Left lung (tissue), 10 donors: Measurements from ENCODE around the gene YBX1. TPM values are rescaled to one million over a fixed set of nuclear protein-coding genes. Genes with fewer than 3 reads are reported as not detected.

Experiments
- ATAC-seq: fragments of 200-7000 bp; cut with Tn5 transposase; one replicate; pipeline ENCODE4 v1.9.1; 2020; ENCODE audit warnings: moderate library complexity
- DNase-seq, 4 donors: peaks; one replicate each; pipeline ENCODE4 v3.0.0-alpha.2; 2013 to 2020
- H3K27ac ChIP-seq, 2 donors: fragments of 200-600 bp; sonication (generic) in 1 of 2; one replicate each; pipeline versions ENCODE4 v1.5.0 to v1.8.0; 2020 to 2021
- H3K27me3 ChIP-seq, 2 donors: fragments of 200-600 bp; sonication (generic) in 1 of 2; one replicate each; pipeline versions ENCODE4 v1.5.0 to v1.8.0; 2020 to 2021
- H3K36me3 ChIP-seq, 2 donors: fragments of 200-600 bp; sonication (generic) in 1 of 2; one replicate each; pipeline versions ENCODE4 v1.5.0 to v1.8.0; 2020 to 2021
- H3K4me1 ChIP-seq, 2 donors: fragments of 200-600 bp; one replicate each; pipeline ENCODE4 v1.8.0; 2021
- H3K4me3 ChIP-seq, 2 donors: fragments of 200-600 bp; sonication (generic) in 1 of 2; one replicate each; pipeline versions ENCODE4 v1.5.0 to v1.8.0; 2020 to 2021; ENCODE audit warnings: mild to moderate bottlenecking in 1 of 2
- H3K9me3 ChIP-seq, 2 donors: fragments of 200-600 bp; sonication (generic) in 1 of 2; one replicate each; pipeline versions ENCODE4 v1.5.0 to v1.8.0; 2020 to 2021
- CTCF ChIP-seq, 2 donors: fragments of 200-600 bp; sonication (generic) in 1 of 2; IDR thresholded peaks; one replicate each; pipeline versions ENCODE4 v1.5.0 to v1.8.0; 2021; ENCODE audit warnings: antibody characterized with exemption in 2 of 2
- intact Hi-C, 2 donors: fragments of 100-400 bp; cut with DNase I; formaldehyde crosslinking; loops; one replicate each; pipeline versions ENCODE4 v1.11.2 to v1.14.2; 2022
- polyA plus RNA-seq, 6 donors: library from polyadenylated mRNA; unstranded; fragments of 120-200 nt; gene quantifications; one replicate each; pipeline ENCODE4 v1.2.1, GENCODE V29; 2013; ENCODE audit not compliant: insufficient read length in 6 of 6
- total RNA-seq, 2 donors: library from RNA; stranded (reverse); fragmentation: NEBNext Ultra II Directional; extraction: Animal tissue kit (Norgen Biotek cat#: 25700); gene quantifications; one replicate each; pipeline ENCODE4 v1.2.1, GENCODE V29; 2021
- donor health status: DM: no; HTN: yes; CAD: no.
- donor health status: DM: no; HTN: no; CAD: no.

The YBX1 gene
- total and polyA plus RNA-seq, 8 donors = 461 to 685 (median 546) TPM

- no peaks in the 10 kb centered on the region for H3K27me3 ChIP-seq
- TF ChIP-seq CTCF (IDR thresholded peaks at IDR 0.05) = no peak
- H3K36me3 ChIP-seq = peaks cover 0 to 5% of the 10 kb centered on the region in 2 donors
- DNase-seq = no peak
- H3K9me3 ChIP-seq = no peaks in the 10 kb centered on the region
- peaks cover 35 to 83% of the 10 kb centered on the region in 2 donors for H3K4me1 ChIP-seq
- H3K4me3 ChIP-seq = no peak overlapping the region
- no peak for ATAC-seq
- no peak overlapping the region for H3K27ac ChIP-seq
- intact Hi-C loops = no loop called here
These were observed 4.2 kb downstream of the YBX1 start for GRCh38 chr1:42686418-42686817.

- Histone ChIP-seq H3K4me1 (peaks cover 40 to 92% of the 10 kb centered on the region in 2 donors), H3K27ac (no peak overlapping the region), H3K27me3 (no peaks in the 10 kb centered on the region), H3K4me3 (no peak overlapping the region), H3K9me3 (no peaks in the 10 kb centered on the region), H3K36me3 (peaks cover 0 to 11% of the 10 kb centered on the region in 2 donors)
- intact Hi-C loops = no loop called here
- TF ChIP-seq CTCF (IDR thresholded peaks at IDR 0.05) = no peak
- ATAC-seq = peak; percentile 28
- DNase-seq = no peak
These were observed 7.7 kb downstream of the YBX1 start for GRCh38 chr1:42689912-42690311.

GRCh38 chr1:42690477-42691156 lies 8.4 kb downstream of the YBX1 start:
- H3K4me1 ChIP-seq = peaks cover 35 to 85% of the 10 kb centered on the region in 2 donors
- ATAC-seq (peak; percentile 13), DNase-seq (no peak)
- H3K4me3 ChIP-seq = no peak overlapping the region
- no peak for TF ChIP-seq CTCF (IDR thresholded peaks at IDR 0.05)
- no peaks in the 10 kb centered on the region for H3K9me3 ChIP-seq
- no peak overlapping the region for H3K27ac ChIP-seq
- H3K36me3 ChIP-seq = peaks cover 0 to 18% of the 10 kb centered on the region in 2 donors
- H3K27me3 ChIP-seq = no peaks in the 10 kb centered on the region
- intact Hi-C loops = no loop called here

GRCh38 chr1:42691157-42691498 lies 8.9 kb downstream of the YBX1 start:
- H3K36me3 ChIP-seq = peaks cover 0 to 23% of the 10 kb centered on the region in 2 donors
- DNase-seq (no peak), ATAC-seq (no peak)
- no peak overlapping the region for H3K4me3 ChIP-seq
- H3K9me3 ChIP-seq = no peaks in the 10 kb centered on the region
- intact Hi-C loops = no loop called here
- H3K27ac ChIP-seq = no peak overlapping the region
- peaks cover 29 to 80% of the 10 kb centered on the region in 2 donors for H3K4me1 ChIP-seq
- no peak for TF ChIP-seq CTCF (IDR thresholded peaks at IDR 0.05)
- no peaks in the 10 kb centered on the region for H3K27me3 ChIP-seq

GRCh38 chr1:42692461-42692860 lies 10.2 kb downstream of the YBX1 start:
- H3K36me3 ChIP-seq = peaks cover 4 to 36% of the 10 kb centered on the region in 2 donors
- intact Hi-C loops = no loop called here
- H3K27me3 ChIP-seq = no peaks in the 10 kb centered on the region
- peaks cover 20 to 67% of the 10 kb centered on the region in 2 donors for H3K4me1 ChIP-seq
- DNase-seq (no peak), ATAC-seq (peak; percentile 51)
- TF ChIP-seq CTCF (IDR thresholded peaks at IDR 0.05) = no peak
- H3K27ac ChIP-seq = peak overlapping the region in 1 of 2 donors; percentile 11
- H3K4me3 ChIP-seq = no peak overlapping the region
- no peaks in the 10 kb centered on the region for H3K9me3 ChIP-seq
